GM12891 (cell line): ENCODE data around the gene OR7C1.
"Not testable (repeated sequence)": the region's sequence is repeated elsewhere in the genome, so short reads cannot be mapped to it uniquely, and the experiment has no call there.

Experiments
- PAX5 ChIP-seq: IDR thresholded peaks from 2 replicates; pipeline ENCODE4 v1.6.1; 2011; ENCODE audit warnings: low read length, moderate library complexity, mild to moderate bottlenecking; ENCODE audit not compliant: insufficient read depth, severe bottlenecking
- POLR2A ChIP-seq: IDR thresholded peaks from 2 replicates; pipeline ENCODE4 v1.6.1; 2011; ENCODE audit warnings: low read depth, low read length, control low read depth
- POLR2AphosphoS5 ChIP-seq: IDR thresholded peaks from 2 replicates; pipeline ENCODE4 v1.6.1; 2011; ENCODE audit warnings: low read depth, low read length, control low read depth
- POU2F2 ChIP-seq: IDR thresholded peaks from 2 replicates; pipeline ENCODE4 v1.6.1; 2011; ENCODE audit warnings: low read depth, mild to moderate bottlenecking, control low read depth, low read length, moderate library complexity
- SPI1 ChIP-seq: IDR thresholded peaks from 2 replicates; pipeline ENCODE4 v1.6.1; 2011; ENCODE audit warnings: low read depth, low read length, control low read depth
- TAF1 ChIP-seq: IDR thresholded peaks from 2 replicates; pipeline ENCODE4 v1.6.1; 2011; ENCODE audit warnings: low read depth, low read length, control low read depth

DNA sequence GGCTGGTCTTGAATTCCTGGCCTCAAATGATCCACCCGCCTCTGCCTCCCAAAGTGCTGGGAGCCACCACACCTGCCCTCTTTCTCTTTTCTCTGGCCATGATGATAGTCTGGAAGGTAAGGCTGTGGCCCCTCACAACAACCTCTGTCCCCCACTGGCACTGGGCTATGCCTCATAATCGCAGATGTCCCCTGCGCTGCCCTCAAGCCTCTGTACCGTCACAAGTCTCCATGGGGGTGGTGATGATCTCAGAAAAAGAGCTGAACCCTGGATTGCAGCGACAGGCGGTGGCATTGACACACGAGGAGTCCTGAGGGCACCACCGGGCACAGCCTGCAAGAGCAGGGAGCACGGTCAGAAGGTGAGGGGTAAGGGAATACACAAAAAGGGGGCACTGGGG lies 61.3 kb downstream of the OR7C1 start:
- not testable (repeated sequence) for TF ChIP-seq TAF1, POLR2A, POLR2AphosphoS5, SPI1, POU2F2, PAX5
